Kidney (tissue), 14 donors: ENCODE measurements around the gene RCAN1. TPM values are rescaled to one million over a fixed set of nuclear protein-coding genes. Genes with fewer than 3 reads are reported as not detected.
"Not testable (repeated sequence)": the region's sequence is repeated elsewhere in the genome, so short reads cannot be mapped to it uniquely, and the experiment has no call there.

Experiments used
- DNase-seq, 5 donors: peaks; one replicate each; pipeline ENCODE4 v3.0.0-alpha.2; 2013 to 2020
- FAIRE-seq: peaks from 2 replicates; lab custom pipeline; 2012; peaks lifted over from hg19 to GRCh38; lab: Jason Lieb, UNC
- H3K27ac ChIP-seq, 2 donors: one replicate each; pipeline ENCODE4 v1.7.0; 2013; ENCODE audit warnings: low read depth in 2 of 2, low read length in 2 of 2, inconsistent platforms in 1 of 2
- H3K27me3 ChIP-seq: one replicate; pipeline ENCODE4 v1.7.1; 2013; ENCODE audit warnings: low read length, inconsistent platforms; ENCODE audit not compliant: control insufficient read depth, insufficient read depth
- H3K36me3 ChIP-seq, 3 donors: one replicate each; pipeline versions ENCODE4 v1.7.0 to v1.7.1; 2013; ENCODE audit warnings: low read length in 3 of 3, control low read depth in 1 of 3, inconsistent platforms in 1 of 3; ENCODE audit not compliant: insufficient read depth in 3 of 3, control insufficient read depth in 2 of 3
- H3K4me1 ChIP-seq, 3 donors: one replicate each; pipeline versions ENCODE4 v1.7.0 to v1.7.1; 2013; ENCODE audit warnings: low read length in 3 of 3, inconsistent platforms in 1 of 3, low read depth in 1 of 3; ENCODE audit not compliant: control insufficient read depth in 2 of 3, insufficient read depth in 2 of 3
- H3K4me3 ChIP-seq, 3 donors: one replicate each; pipeline versions ENCODE4 v1.7.0 to v1.8.1; 2013; ENCODE audit warnings: low read length in 3 of 3, control low read depth in 1 of 3, inconsistent platforms in 1 of 3
- H3K9ac ChIP-seq, 3 donors: one replicate each; pipeline versions ENCODE4 v1.7.0 to v1.7.1; 2013; ENCODE audit warnings: low read length in 3 of 3, control low read depth in 1 of 3, inconsistent platforms in 1 of 3
- H3K9me3 ChIP-seq, 3 donors: one replicate each; pipeline versions ENCODE4 v1.7.0 to v1.7.1; 2013; ENCODE audit warnings: low read length in 3 of 3, control low read depth in 1 of 3, inconsistent platforms in 1 of 3; ENCODE audit not compliant: control insufficient read depth in 2 of 3, insufficient read depth in 1 of 3
- intact Hi-C: fragments of 100-400 bp; cut with DNase I; formaldehyde crosslinking; loops from one replicate; pipeline ENCODE4 v1.11.1; 2022
- polyA plus RNA-seq: library from polyadenylated mRNA; stranded (reverse); fragments of 350-450 nt; fragmentation: Illumina TruSeq; extraction: RNeasy Lipid Tissue Mini Kit (QIAGEN cat#74804); gene quantifications from one replicate; pipeline ENCODE4 v1.2.3, GENCODE V29; 2014; ENCODE audit warnings: low read depth, low replicate concordance; ENCODE audit not compliant: insufficient read depth
- total RNA-seq: library from RNA; stranded (reverse); fragmentation: NEBNext Ultra II Directional; extraction: Animal tissue kit (Norgen Biotek cat#: 25700); gene quantifications from one replicate; pipeline ENCODE4 v1.2.1, GENCODE V29; 2021
- TF ChIP-seq, protein P1 (sequence below): IDR thresholded peaks from 3 replicates; pipeline ENCODE4 v1.5.1; 2012; ENCODE audit warnings: mild to moderate bottlenecking, moderate library complexity, borderline replicate concordance; ENCODE audit not compliant: insufficient read depth; ENCODE audit errors: extremely low read depth
- donor health status: control.
- donor health status: control.
- donor health status: control.
- donor health status: control.
- donor health status: control.
- donor health status: DM: yes; HTN: yes; CAD: no.
- donor health status: Normal renal cell carcinoma (clear cell type).

RCAN1 gene
- total and polyA plus RNA-seq, 2 donors from 2014 or later, result 31.3 to 55.3 TPM

DNA sequence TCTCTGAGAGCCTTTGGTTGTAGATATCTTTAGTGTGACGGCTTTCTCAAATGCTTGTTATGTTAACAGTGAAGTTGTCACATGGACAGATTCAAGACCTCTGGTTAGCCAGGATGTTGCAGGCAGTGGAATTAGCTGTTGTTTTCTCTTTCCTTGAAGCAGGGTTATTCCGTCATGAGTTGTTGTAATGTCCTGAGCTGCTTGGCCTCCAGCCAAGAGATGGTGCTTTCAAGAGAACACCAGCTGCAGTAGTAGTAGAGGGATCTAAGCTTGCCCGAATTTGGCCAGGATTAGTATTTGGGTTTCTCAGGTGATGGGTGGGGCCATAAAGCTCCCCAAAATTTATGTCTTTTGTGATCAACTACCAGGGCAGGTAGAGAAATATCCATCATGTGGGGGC is 116.3 kb downstream of the RCAN1 start:
- Histone ChIP-seq H3K36me3 (no peaks in the 10 kb centered on the region), H3K27me3 (no peaks in the 10 kb centered on the region), H3K9ac (no peak overlapping the region), H3K27ac (no peak overlapping the region), H3K9me3 (no peaks in the 10 kb centered on the region), H3K4me1 (no peaks in the 10 kb centered on the region), H3K4me3 (no peak overlapping the region)
- intact Hi-C loops, result no loop called here
- no peak for DNase-seq
- no peak for FAIRE-seq
- TF ChIP-seq, protein P1, sequence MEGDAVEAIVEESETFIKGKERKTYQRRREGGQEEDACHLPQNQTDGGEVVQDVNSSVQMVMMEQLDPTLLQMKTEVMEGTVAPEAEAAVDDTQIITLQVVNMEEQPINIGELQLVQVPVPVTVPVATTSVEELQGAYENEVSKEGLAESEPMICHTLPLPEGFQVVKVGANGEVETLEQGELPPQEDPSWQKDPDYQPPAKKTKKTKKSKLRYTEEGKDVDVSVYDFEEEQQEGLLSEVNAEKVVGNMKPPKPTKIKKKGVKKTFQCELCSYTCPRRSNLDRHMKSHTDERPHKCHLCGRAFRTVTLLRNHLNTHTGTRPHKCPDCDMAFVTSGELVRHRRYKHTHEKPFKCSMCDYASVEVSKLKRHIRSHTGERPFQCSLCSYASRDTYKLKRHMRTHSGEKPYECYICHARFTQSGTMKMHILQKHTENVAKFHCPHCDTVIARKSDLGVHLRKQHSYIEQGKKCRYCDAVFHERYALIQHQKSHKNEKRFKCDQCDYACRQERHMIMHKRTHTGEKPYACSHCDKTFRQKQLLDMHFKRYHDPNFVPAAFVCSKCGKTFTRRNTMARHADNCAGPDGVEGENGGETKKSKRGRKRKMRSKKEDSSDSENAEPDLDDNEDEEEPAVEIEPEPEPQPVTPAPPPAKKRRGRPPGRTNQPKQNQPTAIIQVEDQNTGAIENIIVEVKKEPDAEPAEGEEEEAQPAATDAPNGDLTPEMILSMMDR, result no peak

DNA sequence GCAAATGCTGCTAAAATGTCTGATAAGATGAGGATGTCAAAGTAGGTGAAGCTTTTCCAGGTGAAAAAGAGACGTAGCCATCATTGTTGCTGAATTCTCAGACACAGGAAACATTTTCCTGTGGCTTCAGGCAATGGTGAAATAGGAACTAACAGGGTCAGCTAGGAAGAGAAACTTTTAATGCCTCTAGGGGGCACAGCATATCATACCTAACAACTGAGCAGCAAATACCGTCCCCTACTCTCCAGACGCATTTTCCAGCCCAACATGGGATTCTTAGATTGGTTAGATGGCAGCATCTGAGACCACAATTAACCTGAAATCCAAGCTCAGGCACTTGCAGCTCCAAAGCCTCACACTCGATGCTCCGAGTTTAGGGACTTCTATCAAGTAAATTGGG is 131.1 kb downstream of the RCAN1 start:
- H3K4me3 ChIP-seq, H3K4me1 ChIP-seq, H3K27ac ChIP-seq, H3K9ac ChIP-seq, H3K27me3 ChIP-seq, DNase-seq, H3K9me3 ChIP-seq, intact Hi-C loops, FAIRE-seq, H3K36me3 ChIP-seq: not testable (repeated sequence)

DNA sequence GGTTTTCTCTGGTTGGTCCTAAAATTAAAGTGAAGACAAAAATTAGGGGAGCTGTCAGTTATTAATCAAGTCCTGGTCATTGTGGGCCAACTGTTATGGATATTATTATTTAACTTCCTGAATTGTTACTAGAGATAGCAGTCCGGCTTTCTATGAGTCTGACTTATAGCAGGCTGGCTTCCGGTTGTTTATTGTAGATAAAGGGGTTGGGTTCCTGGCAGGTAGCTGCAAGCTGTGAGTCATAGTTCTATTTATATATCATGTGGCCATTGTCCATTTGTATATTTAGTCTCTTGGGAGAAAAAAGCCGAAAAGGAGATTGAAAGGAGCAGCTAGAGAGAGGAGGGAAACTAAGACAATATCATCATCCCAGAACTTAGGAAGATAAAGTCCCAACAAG is 131.5 kb downstream of the RCAN1 start:
- FAIRE-seq, result not testable (repeated sequence)

DNA sequence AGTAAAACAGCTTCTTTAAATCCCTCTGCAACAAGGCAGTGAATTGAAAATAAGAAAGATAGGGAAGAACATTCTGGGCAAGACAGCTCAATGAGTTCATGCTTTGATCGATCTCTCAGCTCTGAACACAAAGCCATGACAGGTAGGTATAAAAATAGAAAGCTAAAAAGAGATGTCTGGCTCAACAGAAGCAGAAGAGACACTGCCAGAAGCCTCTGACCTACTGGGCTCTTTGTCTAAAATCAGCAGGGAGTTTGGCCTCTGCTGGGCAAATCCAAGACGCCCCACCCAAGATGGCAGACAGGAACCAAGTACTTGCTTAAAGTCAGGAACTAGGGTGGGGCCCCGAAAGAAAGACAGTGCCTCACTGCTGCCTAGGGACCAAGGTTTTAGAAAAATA is 147.6 kb downstream of the RCAN1 start:
- FAIRE-seq, H3K9me3 ChIP-seq, H3K9ac ChIP-seq, H3K27ac ChIP-seq, H3K27me3 ChIP-seq, H3K4me1 ChIP-seq, DNase-seq, intact Hi-C loops, H3K36me3 ChIP-seq, H3K4me3 ChIP-seq: not testable (repeated sequence)

More for the DNA sequence above, 131.5 kb downstream of the RCAN1 start:
- DNase-seq, H3K9me3 ChIP-seq, H3K9ac ChIP-seq, intact Hi-C loops, H3K27me3 ChIP-seq, H3K27ac ChIP-seq, H3K4me3 ChIP-seq, H3K36me3 ChIP-seq, H3K4me1 ChIP-seq: not testable (repeated sequence)

Other genes with a start within 250 kb of the RCAN1 start
- 2.6 TPM for gene SMIM11, start 239.6 kb downstream of the RCAN1 start, total RNA-seq
- 6.7 TPM for gene SMIM11, start 239.6 kb downstream of the RCAN1 start, polyA plus RNA-seq
- 0.41 TPM for gene SMIM34, start 191.2 kb downstream of the RCAN1 start, total RNA-seq
- gene SMIM34, start 191.2 kb downstream of the RCAN1 start, polyA plus RNA-seq, result 1.7 TPM
- 2.5 TPM for gene KCNE1, start 102.9 kb downstream of the RCAN1 start, total RNA-seq
- gene KCNE1, start 102.9 kb downstream of the RCAN1 start, polyA plus RNA-seq, result 4.4 TPM
- 10.1 TPM for gene CLIC6, start 53.9 kb upstream of the RCAN1 start, total RNA-seq
- gene CLIC6, start 53.9 kb upstream of the RCAN1 start, polyA plus RNA-seq, result 2.1 TPM